Retina (tissue), 1 donor: ENCODE data around the gene PLSCR1.
"Not testable (repeated sequence)": the region's sequence is repeated elsewhere in the genome, so short reads cannot be mapped to it uniquely, and the experiment has no call there.

Experiments
- DNase-seq: peaks from one replicate; pipeline ENCODE4 v3.0.0-alpha.2; 2016

The PLSCR1 gene

GRCh38 chr3:146547235-146547835 lies 2.9 kb upstream of the PLSCR1 start:
- DNase-seq = no peak

DNA sequence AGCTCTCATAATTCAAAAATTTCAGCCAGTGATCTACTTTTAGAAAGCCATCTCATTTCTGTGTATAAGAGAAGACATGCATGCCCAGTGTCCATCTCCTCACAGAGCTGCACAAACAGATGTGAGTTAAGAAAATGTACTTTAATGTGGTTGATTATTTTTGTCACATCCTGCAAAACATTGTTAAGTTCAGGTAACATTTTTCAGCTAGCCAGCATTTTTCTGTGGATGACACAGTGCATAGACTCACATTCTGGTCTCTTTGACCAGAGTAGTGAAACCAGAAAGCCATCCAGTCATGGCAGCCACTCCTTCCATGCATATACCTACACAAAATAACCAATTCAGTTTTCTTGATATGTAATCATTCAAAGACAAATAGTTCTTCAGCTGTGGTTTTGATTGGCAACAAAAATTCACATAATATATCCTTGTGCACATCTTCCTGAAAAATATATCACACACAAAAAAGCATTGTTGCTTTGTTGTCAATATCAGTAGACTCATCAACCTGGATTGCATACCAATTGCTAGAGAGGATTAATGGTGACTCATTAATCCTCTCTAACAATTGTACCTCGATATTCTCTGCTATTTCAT lies 2.1 kb upstream of the PLSCR1 start:
- no peak for DNase-seq

GRCh38 chr3:146544929-146545528 lies 622 bp upstream of the PLSCR1 start:
- no peak for DNase-seq

GRCh38 chr3:146543461-146544001 lies 876 bp downstream of the PLSCR1 start:
- DNase-seq = no peak

- no peak for DNase-seq
Observed at GRCh38 chr3:146542978-146543377, 1.4 kb downstream of the PLSCR1 start.

- DNase-seq = no peak
Observed at GRCh38 chr3:146542179-146542578, 2.2 kb downstream of the PLSCR1 start.

- DNase-seq = no peak
Observed at GRCh38 chr3:146540978-146541377, 3.4 kb downstream of the PLSCR1 start.

DNA sequence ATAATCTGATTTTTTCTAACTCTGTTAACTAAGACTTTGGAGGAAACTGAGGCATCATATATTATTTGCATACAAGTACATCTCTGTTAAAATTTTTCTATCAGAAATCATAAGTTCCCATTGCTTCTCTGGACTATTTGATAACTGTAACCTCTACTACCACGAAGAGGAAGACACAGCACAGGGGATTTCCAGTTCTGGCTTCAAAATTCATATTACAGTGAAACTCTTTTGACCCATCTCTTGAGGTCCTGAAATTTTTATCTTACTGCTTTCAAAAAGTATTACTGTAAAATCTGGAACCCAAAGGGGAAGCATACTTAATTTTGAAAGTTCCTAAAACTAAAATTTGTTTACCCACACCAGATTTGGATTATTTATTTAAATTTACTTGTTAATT lies 4.2 kb downstream of the PLSCR1 start:
- no peak for DNase-seq

- DNase-seq = no peak
Observed at GRCh38 chr3:146539315-146539714, 5.1 kb downstream of the PLSCR1 start.

DNA sequence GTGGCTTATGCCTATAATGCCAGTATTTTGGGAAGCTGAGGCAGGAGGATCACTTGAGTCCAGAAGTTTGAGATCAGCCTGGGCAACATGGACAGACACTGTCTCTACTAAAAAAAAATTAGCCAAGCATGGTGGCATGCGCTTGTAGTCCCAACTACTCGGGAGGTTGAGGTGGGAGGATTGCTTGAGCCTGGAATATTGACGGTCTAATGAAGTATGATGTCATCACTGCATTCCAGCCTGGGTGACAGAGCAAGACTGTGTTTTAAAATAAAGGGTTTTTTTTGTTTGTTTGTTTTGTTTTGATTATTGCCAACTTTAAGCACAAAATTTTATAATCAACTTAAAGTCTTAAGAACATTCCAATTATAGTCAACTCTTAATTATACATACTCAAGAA lies 6.8 kb downstream of the PLSCR1 start:
- no peak for DNase-seq

- no peak for DNase-seq
Observed at GRCh38 chr3:146536681-146537080, 7.7 kb downstream of the PLSCR1 start.

DNA sequence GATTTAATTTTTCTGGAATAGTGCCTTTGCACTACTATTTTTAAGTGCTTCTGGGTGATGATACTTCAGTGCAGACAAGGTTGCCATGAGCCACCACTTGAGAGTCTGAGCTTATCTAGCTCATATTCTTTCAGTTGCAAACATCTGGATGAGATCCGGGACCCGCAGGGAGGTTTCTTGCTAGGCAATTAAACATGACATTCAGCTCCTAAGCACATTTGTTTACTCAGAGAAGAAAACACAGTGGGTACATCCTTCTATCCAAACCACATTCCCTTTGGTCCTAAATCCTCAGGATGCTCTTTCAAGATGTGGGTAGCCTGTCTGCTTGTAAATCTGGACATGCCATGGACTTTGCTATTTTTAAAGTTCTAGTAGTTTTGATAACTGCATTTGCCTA lies 12.0 kb downstream of the PLSCR1 start:
- DNase-seq = no peak

- no peak for DNase-seq
Observed at GRCh38 chr3:146530609-146531008, 13.8 kb downstream of the PLSCR1 start.

DNA sequence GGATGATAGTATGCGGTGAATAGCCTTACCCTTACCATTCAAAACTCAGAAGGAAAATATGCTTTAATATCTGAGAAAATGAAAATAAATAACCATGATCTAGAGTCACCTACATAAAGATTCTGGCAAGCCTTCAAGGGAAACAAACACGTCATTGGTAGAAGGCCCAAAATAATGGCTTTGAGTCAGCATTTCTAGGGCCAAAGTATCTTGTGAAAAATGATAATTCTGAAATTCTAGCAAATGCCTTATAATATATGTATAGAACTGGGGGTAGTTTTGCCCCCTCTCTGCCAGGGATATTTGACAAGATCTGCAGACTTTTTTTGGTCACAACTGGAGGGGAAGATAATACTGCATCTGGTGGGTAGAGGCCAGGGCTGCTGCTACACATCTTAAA lies 15.4 kb downstream of the PLSCR1 start:
- no peak for DNase-seq

DNA sequence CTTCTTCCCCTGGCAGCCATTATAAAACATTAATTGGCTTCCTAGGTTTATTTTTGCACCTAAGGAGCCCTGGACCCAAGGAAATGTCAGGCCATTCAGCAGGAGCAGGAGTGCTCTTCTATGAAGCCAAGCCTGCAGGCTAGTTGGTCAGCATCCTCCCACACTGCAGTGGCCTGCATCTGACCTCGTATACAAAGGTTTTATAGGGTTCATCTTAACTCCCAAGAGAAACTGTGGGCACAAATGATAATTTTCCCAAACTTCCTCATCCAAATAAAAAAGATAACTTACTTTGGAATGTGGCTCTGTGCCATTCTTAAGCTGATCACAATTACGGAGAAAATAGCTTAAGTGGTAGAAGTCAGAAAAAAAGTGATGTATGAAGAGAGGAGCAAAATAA lies 19.4 kb downstream of the PLSCR1 start:
- no peak for DNase-seq

GRCh38 chr3:146523531-146523930 lies 20.9 kb downstream of the PLSCR1 start:
- DNase-seq = no peak

DNA sequence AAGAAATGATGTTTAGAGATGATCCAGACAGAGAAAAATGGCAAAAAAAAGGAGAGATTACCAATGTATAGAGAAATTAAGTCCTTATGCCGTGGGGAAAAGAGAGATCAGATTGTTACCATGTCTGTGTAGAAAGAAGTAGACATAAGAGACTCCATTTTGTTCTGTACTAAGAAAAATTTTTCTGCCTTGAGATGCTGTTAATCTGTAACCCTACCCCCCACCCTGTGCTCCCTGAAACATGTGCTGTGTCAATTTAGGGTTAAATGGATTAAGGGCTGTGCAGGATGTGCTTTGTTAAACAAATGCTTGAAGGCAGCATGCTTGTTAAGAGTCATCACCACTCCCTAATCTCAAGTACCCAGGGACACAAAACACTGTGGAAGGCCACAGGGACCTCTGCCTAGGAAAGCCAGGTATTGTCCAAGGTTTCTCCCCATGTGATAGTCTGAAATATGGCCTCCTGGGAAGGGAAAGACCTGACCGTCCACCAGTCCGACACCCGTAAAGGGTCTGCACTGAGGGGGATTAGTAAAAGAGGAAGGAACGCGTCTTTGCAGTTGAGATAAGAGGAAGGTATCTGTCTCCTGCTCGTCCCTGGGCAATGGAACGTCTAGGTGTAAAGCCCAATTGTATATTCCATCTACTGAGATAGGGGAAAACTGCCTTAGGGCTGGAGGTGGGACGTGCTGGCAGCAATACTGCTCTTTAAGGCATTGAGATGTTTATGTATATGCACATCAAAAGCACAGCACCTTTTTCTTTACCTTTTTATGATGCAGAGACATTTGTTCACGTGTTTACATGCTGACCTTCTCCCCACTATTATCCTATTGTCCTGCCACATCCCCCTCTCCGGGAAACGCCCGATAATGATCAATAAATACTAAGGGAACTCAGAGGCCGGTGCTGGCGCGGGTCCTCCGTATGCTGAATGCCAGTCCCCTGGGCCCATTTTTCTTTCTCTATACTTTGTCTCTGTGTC lies 21.9 kb downstream of the PLSCR1 start:
- not testable (repeated sequence) for DNase-seq

DNA sequence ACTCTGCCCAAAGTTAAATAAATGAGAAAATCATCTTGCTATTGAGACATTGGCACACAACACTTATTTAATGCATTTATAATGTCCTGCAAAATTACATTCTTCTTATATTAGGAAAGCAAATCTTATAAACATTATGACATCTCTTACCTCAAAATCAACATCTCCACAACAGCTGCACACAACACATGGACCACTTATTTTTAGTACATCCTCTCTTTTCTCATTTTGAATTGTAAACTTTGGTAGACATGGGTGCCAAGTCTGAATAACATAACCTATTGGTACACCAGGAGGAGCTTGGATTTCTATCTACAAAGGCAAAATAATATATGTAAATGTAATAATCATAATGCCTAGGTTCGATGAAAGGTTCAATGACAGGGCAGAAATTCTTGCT lies 23.0 kb downstream of the PLSCR1 start:
- no peak for DNase-seq

- no peak for DNase-seq
Observed at GRCh38 chr3:146519810-146520209, 24.6 kb downstream of the PLSCR1 start.

GRCh38 chr3:146517684-146518435 lies 26.5 kb downstream of the PLSCR1 start:
- no peak for DNase-seq

DNA sequence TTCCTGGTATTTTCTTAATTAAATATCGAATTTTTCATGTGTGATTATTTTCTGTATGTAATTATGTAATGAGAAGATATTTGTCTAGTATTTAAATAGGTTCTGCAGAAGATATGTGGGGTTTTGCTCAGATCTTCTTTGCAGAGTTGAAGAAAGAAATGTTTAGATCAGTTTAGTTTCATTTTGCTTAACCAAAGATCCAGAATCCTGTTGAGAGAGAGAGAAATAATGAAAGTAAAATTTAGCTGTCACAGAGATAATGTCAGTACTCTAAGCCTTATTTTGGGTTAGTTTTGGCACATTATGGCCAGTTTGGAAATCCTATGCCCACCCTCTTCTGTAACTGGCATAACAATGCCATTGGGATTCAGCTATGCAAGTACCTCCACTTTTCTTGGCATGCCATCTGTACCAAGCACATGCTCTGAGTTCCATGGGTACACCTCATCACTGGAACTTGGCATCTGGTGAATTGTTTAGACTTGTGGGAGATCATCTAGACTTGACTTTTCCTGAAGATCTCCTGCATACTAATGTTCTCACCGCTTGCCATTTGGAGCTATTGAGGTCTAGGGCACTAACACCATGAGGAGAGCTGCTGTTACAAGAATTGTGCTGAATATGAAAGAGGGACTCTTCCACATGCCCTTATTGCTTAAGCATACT lies 30.9 kb downstream of the PLSCR1 start:
- no peak for DNase-seq
